ENCODE results near the gene ALK.

GRCh38 chr2:29694741-29695140 is 226.6 kb downstream of the ALK start:
- no peak for TF ChIP-seq EP300 (IDR thresholded peaks at IDR 0.05; ENCODE audit: borderline replicate concordance)
- no peak for TF ChIP-seq REST (IDR thresholded peaks at IDR 0.05; ENCODE audit: low read depth)
- no peak for TF ChIP-seq MAX (IDR thresholded peaks at IDR 0.05)
- no peak for TF ChIP-seq EGR1 (IDR thresholded peaks at IDR 0.05)
- no peak for TF ChIP-seq USF1 (IDR thresholded peaks at IDR 0.05)
- no peak for TF ChIP-seq FOXM1 (IDR thresholded peaks at IDR 0.05; ENCODE audit: borderline replicate concordance, low read depth)
- no peak for TF ChIP-seq TAF1 (IDR thresholded peaks at IDR 0.05; ENCODE audit: low read depth)
- no peak for TF ChIP-seq RAD21 (IDR thresholded peaks at IDR 0.05; ENCODE audit: low read depth)
- TF ChIP-seq ZBTB7A (IDR thresholded peaks at IDR 0.05; ENCODE audit: low read depth) = no peak
- TF ChIP-seq YY1 (IDR thresholded peaks at IDR 0.05; ENCODE audit: low read depth) = no peak
- TF ChIP-seq CEBPB (IDR thresholded peaks at IDR 0.05) = no peak
- TF ChIP-seq TEAD4 (IDR thresholded peaks at IDR 0.05) = no peak

Data from Ishikawa (cell line).